HCT116 (cell line): Measurements from ENCODE around the gene RPS2. TPM values are rescaled to one million over a fixed set of nuclear protein-coding genes. Genes with fewer than 3 reads are reported as not detected.

ENCODE experiments used
- ATAC-seq: fragments of 200-7000 bp; cut with Tn5 transposase; 2 replicates; pipeline ENCODE4 v1.9.1; 2020; ENCODE audit warnings: mild to moderate bottlenecking, moderate library complexity
- BruUV-seq: library from RNA; stranded (reverse); fragments of 400-500 nt; replicated peaks from 2 replicates; lab custom pipeline; 2021; lab: Mats Ljungman, UMichigan
- CTCF ChIA-PET: fragments of 300-600 bp; sonication (Branson Sonifier 250); formaldehyde crosslinking; loops from one replicate; lab custom pipeline; 2021; ENCODE audit warnings: antibody characterized with exemption; lab: Charles Lee
- POLR2A ChIA-PET: fragments of 300-600, 350-600 bp; sonication (Branson Sonifier 250); formaldehyde crosslinking; loops from one replicate; lab custom pipeline; 2021; ENCODE audit warnings: antibody characterized with exemption; lab: Charles Lee
- RAD21 ChIA-PET, 2 experiments: fragments of 300-600 bp; sonication (Branson Sonifier 250); formaldehyde crosslinking; loops; one replicate each; lab custom pipeline; 2023; ENCODE audit warnings: low total read pairs in 2 of 2; ENCODE audit not compliant: uncharacterized antibody in 2 of 2, unreplicated experiment in 2 of 2, low non-redundant PET in 1 of 2; lab: Charles Lee
- DNase-seq: peaks from one replicate; pipeline ENCODE4 v3.0.0-alpha.2; 2010; ENCODE audit warnings: low read depth, low spot score
- H2AFZ ChIP-seq: fragments of 200-600 bp; shearing (Covaris generic), sonication (generic); 2 replicates; pipeline ENCODE4 v1.6.1; 2017; ENCODE audit warnings: low read depth, mixed run types, mixed read lengths, antibody characterized with exemption, low read length; ENCODE audit not compliant: poor library complexity, severe bottlenecking
- H3K27ac ChIP-seq: 2 replicates; pipeline ENCODE4 v1.5.1; 2012; ENCODE audit warnings: low read depth, low read length
- H3K27me3 ChIP-seq: fragments of 200-600 bp; sonication (generic); 2 replicates; pipeline ENCODE4 v1.6.1; 2016; ENCODE audit warnings: mixed run types, low read length, mixed read lengths; ENCODE audit not compliant: insufficient read depth
- H3K36me3 ChIP-seq, 2 experiments: fragments of 200-500 bp in 1 of 2; fragments of 200-600 bp in 1 of 2; sonication (Bioruptor generic) in 1 of 2; sonication (generic) in 1 of 2; 2 replicates each; pipeline versions ENCODE4 v1.5.1 to v1.6.1; 2014 to 2016; ENCODE audit warnings: low read length in 2 of 2, inconsistent platforms in 1 of 2, mixed read lengths in 1 of 2, mixed run types in 1 of 2; ENCODE audit not compliant: insufficient read depth in 2 of 2, control insufficient read depth in 1 of 2
- H3K4me1 ChIP-seq, 2 experiments: fragments of 200-600 bp in 1 of 2; sonication (generic) in 1 of 2; 2 replicates each; pipeline versions ENCODE4 v1.5.1 to v1.6.1; 2012 to 2017; ENCODE audit warnings: low read length in 2 of 2, inconsistent platforms in 1 of 2, mild to moderate bottlenecking in 1 of 2, mixed read lengths in 1 of 2, mixed run types in 1 of 2, moderate library complexity in 1 of 2; ENCODE audit not compliant: insufficient read depth in 2 of 2, control insufficient read depth in 1 of 2
- H3K4me2 ChIP-seq: fragments of 200-600 bp; sonication (generic); 2 replicates; pipeline ENCODE4 v1.6.1; 2017; ENCODE audit warnings: mixed run types, low read length, mixed read lengths
- H3K4me3 ChIP-seq, 2 experiments: fragments of 200-600 bp in 1 of 2; sonication (generic) in 1 of 2; replicated peaks in 1 of 2; 2 replicates each; pipeline ENCODE4 v1.5.1; 2011 to 2016; ENCODE audit warnings: low read length in 2 of 2, control low read depth in 1 of 2, low read depth in 1 of 2, mild to moderate bottlenecking in 1 of 2, mixed read lengths in 1 of 2, mixed run types in 1 of 2
- H3K79me2 ChIP-seq: fragments of 200-600 bp; sonication (generic); 2 replicates; pipeline ENCODE4 v1.6.1; 2017; ENCODE audit warnings: mild to moderate bottlenecking, mixed run types, low read length, moderate library complexity, mixed read lengths; ENCODE audit not compliant: insufficient read depth
- H3K9ac ChIP-seq: fragments of 200-600 bp; sonication (generic); 2 replicates; pipeline ENCODE4 v1.6.1; 2016; ENCODE audit warnings: low read length, mixed read lengths
- H3K9me2 ChIP-seq: fragments of 200-600 bp; sonication (generic), shearing (Covaris generic); 2 replicates; pipeline ENCODE4 v1.6.1; 2017; ENCODE audit warnings: mixed run types, mild to moderate bottlenecking, moderate library complexity; ENCODE audit not compliant: insufficient read depth
- H3K9me3 ChIP-seq, 2 experiments: fragments of 200-500 bp in 1 of 2; fragments of 200-600 bp in 1 of 2; sonication (Bioruptor generic) in 1 of 2; sonication (generic) in 1 of 2; 2 replicates each; pipeline ENCODE4 v1.6.1; 2014 to 2017; ENCODE audit warnings: low read length in 2 of 2, mixed read lengths in 2 of 2, inconsistent platforms in 1 of 2, low read depth in 1 of 2, mild to moderate bottlenecking in 1 of 2, mixed run types in 1 of 2, moderate library complexity in 1 of 2; ENCODE audit not compliant: control insufficient read depth in 1 of 2, insufficient read depth in 1 of 2
- H4K20me1 ChIP-seq: fragments of 200-600 bp; sonication (generic), shearing (Covaris generic); 2 replicates; pipeline ENCODE4 v1.6.1; 2017; ENCODE audit warnings: mixed run types, mild to moderate bottlenecking, moderate library complexity; ENCODE audit not compliant: insufficient read depth
- CBX3 ChIP-seq: IDR thresholded peaks from 2 replicates; pipeline ENCODE4 v1.6.1; 2012; ENCODE audit warnings: low read depth
- EGR1 ChIP-seq: IDR thresholded peaks from 2 replicates; pipeline ENCODE4 v1.6.1; 2012; ENCODE audit warnings: low read depth
- ELF1 ChIP-seq: IDR thresholded peaks from 2 replicates; pipeline ENCODE4 v1.6.1; 2012; ENCODE audit warnings: low read depth, borderline replicate concordance
- EZH2 ChIP-seq: fragments of 200-600 bp; sonication (generic); IDR thresholded peaks from 2 replicates; pipeline ENCODE4 v1.6.1; 2017; ENCODE audit warnings: antibody characterized with exemption, mixed run types
- EZH2phosphoT487 ChIP-seq: fragments of 200-600 bp; IDR thresholded peaks from 2 replicates; pipeline ENCODE4 v1.6.1; 2018; ENCODE audit warnings: antibody characterized with exemption, borderline replicate concordance
- FOSL1 ChIP-seq: IDR thresholded peaks from 2 replicates; pipeline ENCODE4 v1.6.1; 2012; ENCODE audit warnings: low read depth
- JUND ChIP-seq: IDR thresholded peaks from 2 replicates; pipeline ENCODE4 v1.6.1; 2012
- MAX ChIP-seq: IDR thresholded peaks from 2 replicates; pipeline ENCODE4 v1.6.1; 2012
- POLR2A ChIP-seq: IDR thresholded peaks from 2 replicates; pipeline ENCODE4 v1.7.0; 2011; ENCODE audit warnings: borderline replicate concordance; ENCODE audit not compliant: insufficient read depth, insufficient read length; ENCODE audit errors: extremely low read depth
- SRF ChIP-seq: IDR thresholded peaks from 2 replicates; pipeline ENCODE4 v1.6.1; 2012; ENCODE audit warnings: low read depth
- TCF7L2 ChIP-seq: IDR thresholded peaks from 2 replicates; pipeline ENCODE4 v1.7.0; 2011; ENCODE audit warnings: borderline replicate concordance, inconsistent platforms; ENCODE audit not compliant: insufficient read depth, insufficient read length; ENCODE audit errors: extremely low read depth
- YY1 ChIP-seq: IDR thresholded peaks from 2 replicates; pipeline ENCODE4 v1.6.1; 2011; ENCODE audit warnings: low read length, low read depth, moderate library complexity, mild to moderate bottlenecking; ENCODE audit not compliant: insufficient replicate concordance; ENCODE audit errors: extremely low read depth
- ZFX ChIP-seq: fragments of 450-650 bp; IDR thresholded peaks from 2 replicates; pipeline ENCODE4 v1.6.1; 2017
- ZNF274 ChIP-seq: fragments of 200-500 bp; sonication (Bioruptor generic); IDR thresholded peaks from 2 replicates; pipeline ENCODE4 v1.6.1; 2014; ENCODE audit warnings: mild to moderate bottlenecking, low read depth, low read length, inconsistent platforms
- intact Hi-C: fragments of 100-400 bp; cut with micrococcal nuclease; formaldehyde crosslinking; loops from 2 replicates; pipeline ENCODE4 v1.10.0; 2022
- total RNA-seq: library from RNA; stranded (reverse); gene quantifications from one replicate; pipeline ENCODE4 v1.2.1, GENCODE V29; 2021; ENCODE audit not compliant: unreplicated experiment
- TF ChIP-seq, protein P1 (sequence below), 3 experiments: fragments of 200-600 bp in 1 of 3; sonication (generic) in 1 of 3; IDR thresholded peaks in 2 of 3; conservative IDR thresholded peaks in 1 of 3; 2 replicates each; pipeline ENCODE4 v1.5.1; 2012 to 2017; ENCODE audit warnings: low read depth in 2 of 3, low read length in 2 of 3, antibody characterized with exemption in 1 of 3, borderline replicate concordance in 1 of 3, control low read depth in 1 of 3, mild to moderate bottlenecking in 1 of 3, mixed read lengths in 1 of 3, mixed run types in 1 of 3, moderate library complexity in 1 of 3; ENCODE audit not compliant: insufficient read depth in 1 of 3
- TF ChIP-seq, protein P2 (sequence below): IDR thresholded peaks from 2 replicates; pipeline ENCODE4 v1.6.1; 2011; ENCODE audit warnings: mild to moderate bottlenecking, low read length, moderate library complexity; ENCODE audit not compliant: insufficient replicate concordance; ENCODE audit errors: extremely low read depth
- TF ChIP-seq, protein P3 (sequence below): IDR thresholded peaks from 2 replicates; pipeline ENCODE4 v1.6.1; 2012

RPS2 gene
- total RNA-seq, 1 experiment from 2014 or later = 6,265 TPM

GRCh38 chr16:1926271-1926670 is 38.4 kb downstream of the RPS2 start:
- Histone ChIP-seq H3K36me3 (no peaks in the 10 kb centered on the region), H3K27ac (no peak overlapping the region), H4K20me1 (no peaks in the 10 kb centered on the region), H3K79me2 (no peaks in the 10 kb centered on the region), H3K9me2 (no peaks in the 10 kb centered on the region), H2AFZ (no peak overlapping the region), H3K4me1 (peaks cover 22 to 35% of the 10 kb centered on the region in 2 experiments), H3K4me2 (no peak overlapping the region), H3K9ac (no peak overlapping the region), H3K4me3 (no peak overlapping the region), H3K27me3 (no peaks in the 10 kb centered on the region), H3K9me3 (no peaks in the 10 kb centered on the region)
- BruUV-seq = no TSS peak
- DNase-seq (no peak), ATAC-seq (no peak)
- ChIA-PET POLR2A (no interaction called here), CTCF (interaction anchor here (1.0 kb wide), 1 partner anchor 62 kb away, joined by 3 read pairs; no protein-coding TSS in a partner anchor), RAD21 (no interaction called here)
- TF ChIP-seq, protein P1, sequence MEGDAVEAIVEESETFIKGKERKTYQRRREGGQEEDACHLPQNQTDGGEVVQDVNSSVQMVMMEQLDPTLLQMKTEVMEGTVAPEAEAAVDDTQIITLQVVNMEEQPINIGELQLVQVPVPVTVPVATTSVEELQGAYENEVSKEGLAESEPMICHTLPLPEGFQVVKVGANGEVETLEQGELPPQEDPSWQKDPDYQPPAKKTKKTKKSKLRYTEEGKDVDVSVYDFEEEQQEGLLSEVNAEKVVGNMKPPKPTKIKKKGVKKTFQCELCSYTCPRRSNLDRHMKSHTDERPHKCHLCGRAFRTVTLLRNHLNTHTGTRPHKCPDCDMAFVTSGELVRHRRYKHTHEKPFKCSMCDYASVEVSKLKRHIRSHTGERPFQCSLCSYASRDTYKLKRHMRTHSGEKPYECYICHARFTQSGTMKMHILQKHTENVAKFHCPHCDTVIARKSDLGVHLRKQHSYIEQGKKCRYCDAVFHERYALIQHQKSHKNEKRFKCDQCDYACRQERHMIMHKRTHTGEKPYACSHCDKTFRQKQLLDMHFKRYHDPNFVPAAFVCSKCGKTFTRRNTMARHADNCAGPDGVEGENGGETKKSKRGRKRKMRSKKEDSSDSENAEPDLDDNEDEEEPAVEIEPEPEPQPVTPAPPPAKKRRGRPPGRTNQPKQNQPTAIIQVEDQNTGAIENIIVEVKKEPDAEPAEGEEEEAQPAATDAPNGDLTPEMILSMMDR (IDR thresholded peaks at IDR 0.05 in 2 of 3, conservative IDR thresholded peaks at IDR 0.05 in 1 of 3; ENCODE audit: borderline replicate concordance in 1 of 3, insufficient read depth in 1 of 3, low read depth in 2 of 3, low read length in 2 of 3) = no peak
- no peak for TF ChIP-seq FOSL1
- TF ChIP-seq CBX3 = no peak
- no peak for TF ChIP-seq ELF1
- TF ChIP-seq EGR1 = no peak
- TF ChIP-seq, protein P2, sequence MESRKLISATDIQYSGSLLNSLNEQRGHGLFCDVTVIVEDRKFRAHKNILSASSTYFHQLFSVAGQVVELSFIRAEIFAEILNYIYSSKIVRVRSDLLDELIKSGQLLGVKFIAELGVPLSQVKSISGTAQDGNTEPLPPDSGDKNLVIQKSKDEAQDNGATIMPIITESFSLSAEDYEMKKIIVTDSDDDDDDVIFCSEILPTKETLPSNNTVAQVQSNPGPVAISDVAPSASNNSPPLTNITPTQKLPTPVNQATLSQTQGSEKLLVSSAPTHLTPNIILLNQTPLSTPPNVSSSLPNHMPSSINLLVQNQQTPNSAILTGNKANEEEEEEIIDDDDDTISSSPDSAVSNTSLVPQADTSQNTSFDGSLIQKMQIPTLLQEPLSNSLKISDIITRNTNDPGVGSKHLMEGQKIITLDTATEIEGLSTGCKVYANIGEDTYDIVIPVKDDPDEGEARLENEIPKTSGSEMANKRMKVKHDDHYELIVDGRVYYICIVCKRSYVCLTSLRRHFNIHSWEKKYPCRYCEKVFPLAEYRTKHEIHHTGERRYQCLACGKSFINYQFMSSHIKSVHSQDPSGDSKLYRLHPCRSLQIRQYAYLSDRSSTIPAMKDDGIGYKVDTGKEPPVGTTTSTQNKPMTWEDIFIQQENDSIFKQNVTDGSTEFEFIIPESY = no peak
- TF ChIP-seq POLR2A = no peak
- no peak for TF ChIP-seq ZNF274
- TF ChIP-seq YY1 = no peak
- TF ChIP-seq, protein P3, sequence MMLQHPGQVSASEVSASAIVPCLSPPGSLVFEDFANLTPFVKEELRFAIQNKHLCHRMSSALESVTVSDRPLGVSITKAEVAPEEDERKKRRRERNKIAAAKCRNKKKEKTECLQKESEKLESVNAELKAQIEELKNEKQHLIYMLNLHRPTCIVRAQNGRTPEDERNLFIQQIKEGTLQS = no peak
- no peak for TF ChIP-seq EZH2
- TF ChIP-seq ZFX = no peak
- TF ChIP-seq EZH2phosphoT487 = no peak
- no peak for TF ChIP-seq SRF
- no peak for TF ChIP-seq TCF7L2
- TF ChIP-seq MAX = no peak
- no peak for TF ChIP-seq JUND
- intact Hi-C loops = no loop called here
